Stimulated activated CD8-positive, alpha-beta memory T cell treated with anti-CD3 and anti-CD28 coated beads, Interleukin-7, amount 100 ng/mL, for 1 hour (primary cell): ENCODE results near the gene CHSY1.
A peak's percentile ranks its signal among the peaks of the same experiment; 100 is the strongest.
"Not testable (repeated sequence)": the region's sequence is repeated elsewhere in the genome, so short reads cannot be mapped to it uniquely, and the experiment has no call there.

Experiments used
- DNase-seq, 2 donors: peaks; one replicate each; pipeline ENCODE4 v3.0.0-alpha.2; 2020; ENCODE audit warnings: low read depth in 2 of 2

The CHSY1 gene

GRCh38 chr15:101244889-101245668 lies 6.8 kb downstream of the CHSY1 start:
- no peak for DNase-seq

- no peak for DNase-seq
Observed at GRCh38 chr15:101244036-101244781, 7.6 kb downstream of the CHSY1 start.

GRCh38 chr15:101243420-101243819 lies 8.4 kb downstream of the CHSY1 start:
- no peak for DNase-seq

- DNase-seq = no peak
Observed at GRCh38 chr15:101242999-101243336, 8.9 kb downstream of the CHSY1 start.

- peak; percentile 18 to 30 for DNase-seq
Observed at GRCh38 chr15:101242160-101242998, 9.5 kb downstream of the CHSY1 start.

- no peak for DNase-seq
Observed at GRCh38 chr15:101240358-101240757, 11.5 kb downstream of the CHSY1 start.

- DNase-seq = no peak
Observed at GRCh38 chr15:101239724-101240136, 12.1 kb downstream of the CHSY1 start.

GRCh38 chr15:101237251-101237650 lies 14.6 kb downstream of the CHSY1 start:
- no peak for DNase-seq

- DNase-seq = no peak
Observed at GRCh38 chr15:101233651-101234280, 18.1 kb downstream of the CHSY1 start.

- no peak for DNase-seq
Observed at GRCh38 chr15:101232677-101233076, 19.2 kb downstream of the CHSY1 start.

- DNase-seq = no peak
Observed at GRCh38 chr15:101228313-101228712, 23.5 kb downstream of the CHSY1 start.

GRCh38 chr15:101225658-101226057 lies 26.2 kb downstream of the CHSY1 start:
- no peak for DNase-seq

- no peak for DNase-seq
Observed at GRCh38 chr15:101221902-101222301, 29.9 kb downstream of the CHSY1 start.

GRCh38 chr15:101220060-101220459 lies 31.8 kb downstream of the CHSY1 start:
- DNase-seq = no peak

GRCh38 chr15:101219441-101219840 lies 32.4 kb downstream of the CHSY1 start:
- no peak for DNase-seq

GRCh38 chr15:101217446-101217845 lies 34.4 kb downstream of the CHSY1 start:
- DNase-seq = no peak

- DNase-seq = no peak
Observed at GRCh38 chr15:101216100-101216499, 35.7 kb downstream of the CHSY1 start.

- DNase-seq = no peak
Observed at GRCh38 chr15:101215681-101216080, 36.2 kb downstream of the CHSY1 start.

GRCh38 chr15:101214435-101215097 lies 37.3 kb downstream of the CHSY1 start:
- DNase-seq = not testable (repeated sequence)

GRCh38 chr15:101213570-101213969 lies 38.3 kb downstream of the CHSY1 start:
- DNase-seq = no peak

GRCh38 chr15:101213147-101213546 lies 38.7 kb downstream of the CHSY1 start:
- no peak for DNase-seq
